HG03439 (cell line): ENCODE data around the gene AUH.
"Not testable (repeated sequence)": the region's sequence is repeated elsewhere in the genome, so short reads cannot be mapped to it uniquely, and the experiment has no call there.

Experiments used
- ATAC-seq: cut with Tn5 transposase; IDR thresholded peaks from one replicate; pipeline ENCODE4 v1.9.1; 2021; ENCODE audit warnings: mild to moderate bottlenecking, moderate library complexity; ENCODE audit not compliant: unreplicated experiment

The AUH gene

DNA sequence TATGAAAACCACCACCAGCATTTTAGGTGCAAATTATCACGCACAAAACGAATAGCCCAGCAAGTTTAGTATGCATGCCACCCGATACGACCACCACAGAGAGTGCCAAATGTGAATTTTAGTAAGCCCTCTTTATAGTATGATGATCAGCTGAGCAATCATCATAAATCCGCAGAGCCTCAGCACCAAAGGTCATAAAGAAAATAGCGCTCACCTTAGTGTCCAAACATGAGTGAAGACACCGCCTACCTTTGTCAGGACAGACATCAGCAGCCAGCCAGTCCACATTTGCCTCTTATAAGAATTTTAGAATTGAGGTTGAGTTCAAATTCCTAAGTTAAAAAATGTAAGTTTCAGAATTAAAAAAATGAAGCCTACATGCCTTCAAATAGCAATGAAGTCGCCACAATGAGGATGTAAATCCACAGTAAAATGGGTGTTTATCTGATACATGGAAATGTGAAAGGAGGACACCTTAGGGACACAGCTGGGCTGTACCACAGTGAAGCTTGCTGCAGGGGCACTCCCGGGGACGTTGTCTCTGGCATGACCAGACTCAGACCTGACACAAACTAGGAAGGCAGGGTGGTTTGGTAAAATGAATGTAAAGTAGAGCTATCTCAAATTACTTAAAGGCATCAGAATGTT lies 149.0 kb downstream of the AUH start:
- no peak for ATAC-seq

DNA sequence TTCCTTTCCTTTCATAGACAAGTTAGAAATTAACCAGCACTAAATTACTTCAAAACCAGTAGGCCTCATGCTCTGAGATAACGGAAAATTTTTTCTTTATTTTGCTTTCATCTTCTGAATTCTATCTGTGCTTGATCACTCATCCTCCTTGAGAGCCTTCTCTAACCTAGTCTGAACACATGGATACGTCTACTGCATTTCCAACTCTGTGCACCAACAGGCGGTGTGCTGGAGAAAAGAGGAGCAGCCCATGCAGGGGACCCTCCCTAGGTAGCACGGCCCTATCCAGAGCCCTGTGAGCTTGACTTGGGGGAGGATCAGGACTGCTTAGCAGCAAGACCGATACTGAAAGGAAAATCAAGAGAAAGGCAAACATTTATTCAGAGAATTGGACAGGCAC lies 149.8 kb downstream of the AUH start:
- ATAC-seq: no peak

DNA sequence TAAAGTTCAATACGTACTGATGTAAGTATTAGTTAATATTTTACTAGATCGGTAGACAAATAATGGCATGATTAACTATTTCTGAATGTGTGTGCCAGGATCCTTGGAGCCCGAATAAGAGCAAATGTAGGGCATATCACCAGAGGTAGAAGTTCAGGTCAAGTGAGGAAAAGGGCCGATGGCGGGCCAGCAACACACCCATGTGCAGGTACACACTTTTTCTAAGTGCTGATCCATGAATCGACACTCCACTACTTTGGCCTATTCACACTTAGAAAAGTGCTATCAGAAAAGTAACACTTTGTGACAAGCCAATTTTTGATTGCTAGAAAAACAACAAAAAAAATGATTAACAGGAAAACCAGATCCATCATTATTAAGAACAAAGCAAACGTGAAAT lies 150.3 kb downstream of the AUH start:
- no peak for ATAC-seq

DNA sequence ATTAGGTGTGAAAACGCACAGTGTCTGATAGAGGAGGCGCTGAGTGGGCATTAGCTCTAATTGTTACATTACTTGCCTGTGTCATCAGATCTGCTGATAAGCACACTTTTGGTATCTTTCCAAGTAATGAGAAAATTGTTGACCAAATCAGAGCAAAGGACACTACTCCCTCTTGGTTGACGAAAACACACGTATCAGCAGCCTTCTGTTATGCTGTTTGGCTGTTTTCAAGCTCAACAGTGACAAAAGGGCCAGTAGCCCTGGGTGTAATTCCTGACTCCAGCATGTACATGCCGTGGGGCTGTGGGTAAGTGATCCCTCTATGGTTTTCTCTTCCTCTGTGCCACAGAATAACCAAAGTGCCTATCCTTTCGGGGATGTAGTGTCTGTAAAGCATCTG lies 151.4 kb downstream of the AUH start:
- ATAC-seq: no peak

DNA sequence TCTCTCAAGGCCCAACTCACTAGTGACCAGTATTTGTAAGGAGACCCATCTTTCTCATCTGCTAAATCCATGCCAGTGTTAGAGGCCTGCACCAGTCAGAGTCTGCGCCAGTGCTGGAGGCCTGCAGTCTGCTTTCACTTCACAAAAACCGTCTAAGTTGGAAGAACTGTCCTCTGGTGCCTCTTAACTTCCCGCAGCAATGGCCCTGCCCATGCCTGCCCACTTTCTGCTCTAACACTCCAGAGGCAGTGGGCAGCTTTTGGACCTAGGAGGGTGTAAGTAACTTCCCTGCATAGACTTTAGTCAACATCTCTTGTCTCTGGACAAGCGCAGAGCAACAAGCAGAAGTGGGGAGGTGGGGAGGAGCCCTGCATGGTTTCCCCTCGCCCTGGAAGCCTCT lies 152.9 kb downstream of the AUH start:
- ATAC-seq: no peak

DNA sequence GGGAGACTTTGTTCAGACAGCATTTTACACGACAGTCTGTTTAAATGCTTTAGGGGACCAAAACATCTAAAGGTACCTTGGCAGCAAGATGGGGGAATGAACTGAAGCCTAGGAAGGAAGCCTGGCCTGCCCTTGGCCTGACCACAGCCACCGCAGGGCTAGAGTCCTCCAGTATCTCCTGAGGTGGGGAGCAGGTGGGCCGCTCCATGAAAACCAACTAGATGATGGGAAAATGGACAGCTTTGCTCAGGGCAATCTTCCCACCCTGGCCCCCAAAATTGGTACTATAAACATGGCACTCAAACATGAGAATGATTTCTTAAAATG lies 153.3 kb downstream of the AUH start:
- ATAC-seq: no peak

DNA sequence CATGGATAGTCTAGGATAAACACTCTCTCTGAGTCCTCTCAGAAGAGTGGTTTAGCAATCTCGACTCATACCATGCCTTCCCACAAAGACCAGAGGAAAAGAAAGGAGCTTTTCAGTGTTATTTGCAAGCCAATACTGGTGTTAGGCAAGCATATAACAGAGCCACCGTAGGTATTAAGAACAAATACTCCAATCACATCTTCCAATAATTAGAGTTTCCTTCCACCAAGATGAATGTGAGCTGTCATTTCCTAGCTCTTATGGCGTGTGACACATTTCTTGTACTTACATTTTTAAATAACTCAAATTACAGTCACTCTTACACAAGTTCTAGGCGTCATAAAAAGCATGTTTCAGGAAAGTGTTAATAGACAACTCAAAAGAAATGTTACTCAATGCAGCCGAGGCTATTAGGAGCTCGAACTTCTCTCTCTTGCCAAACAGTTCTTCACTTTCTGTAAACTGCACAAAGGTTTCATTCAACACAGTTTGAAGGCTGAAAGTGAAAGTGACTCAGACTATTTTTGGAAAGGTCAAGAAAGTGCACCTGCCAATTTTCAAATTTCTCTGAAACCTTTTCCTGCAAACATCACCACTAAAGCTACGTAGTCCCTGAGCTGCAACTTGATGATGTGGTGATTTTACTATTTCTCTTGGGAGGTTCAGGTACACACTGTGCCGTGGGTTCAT lies 153.8 kb downstream of the AUH start:
- ATAC-seq: peak; percentile 76

DNA sequence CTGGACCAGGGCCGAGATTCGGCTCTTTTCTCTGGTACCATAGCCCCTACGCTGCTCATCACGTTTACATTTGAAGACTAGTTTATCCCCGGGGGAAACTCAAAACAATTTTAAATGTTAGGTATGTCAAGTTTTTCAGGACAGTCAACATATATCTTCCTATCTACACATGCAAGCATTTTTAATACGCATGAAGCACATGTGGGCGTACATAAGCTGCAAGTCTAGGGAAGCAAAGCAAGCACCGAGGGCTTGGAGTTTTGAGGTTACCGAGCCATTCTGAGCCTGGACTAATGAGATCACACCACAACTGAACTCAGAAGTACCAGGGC lies 154.4 kb downstream of the AUH start:
- ATAC-seq: no peak

DNA sequence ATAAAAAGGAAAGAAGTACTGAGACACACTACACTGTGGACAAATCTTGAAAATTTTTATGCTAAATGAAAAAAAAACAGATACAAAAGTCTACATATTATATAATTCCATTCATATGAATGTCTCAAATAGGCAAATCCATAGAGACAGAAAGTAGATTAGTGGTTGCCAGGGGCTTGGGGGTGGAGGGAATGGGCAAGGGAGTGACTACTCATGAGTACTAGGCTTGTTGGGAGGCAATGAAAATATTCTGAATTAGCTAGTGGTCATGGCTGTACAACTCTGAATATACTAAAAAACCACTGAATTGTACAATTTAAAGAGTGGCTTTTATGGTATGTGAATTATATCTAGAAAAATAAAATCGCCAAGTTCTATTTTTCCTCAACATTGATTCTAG lies 154.9 kb downstream of the AUH start:
- ATAC-seq: no peak

DNA sequence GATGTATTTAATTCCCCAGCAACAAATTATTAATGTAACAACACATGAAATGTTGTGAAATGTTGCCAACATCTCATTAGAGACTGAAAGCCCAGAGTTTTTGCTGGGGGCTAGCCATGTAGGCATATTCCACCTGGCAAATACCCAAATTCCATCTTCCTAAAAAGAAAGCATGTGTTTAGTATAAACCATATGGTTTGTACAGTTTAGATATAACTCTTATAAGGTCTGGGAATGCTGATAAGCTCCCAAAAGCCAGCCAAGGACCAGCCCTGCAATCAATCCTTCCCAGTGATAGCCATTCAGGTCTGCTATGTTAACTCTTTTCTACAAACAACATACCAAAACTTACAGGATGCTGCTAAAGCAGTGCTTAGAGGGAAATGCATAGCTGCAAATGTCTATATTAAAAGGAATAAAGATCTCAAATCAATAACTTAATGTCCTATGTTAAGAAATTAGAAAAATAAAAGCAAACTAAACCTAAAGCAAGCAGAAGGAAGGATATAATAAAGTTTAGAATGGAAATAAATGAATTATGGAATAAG lies 158.9 kb downstream of the AUH start:
- ATAC-seq: no peak

DNA sequence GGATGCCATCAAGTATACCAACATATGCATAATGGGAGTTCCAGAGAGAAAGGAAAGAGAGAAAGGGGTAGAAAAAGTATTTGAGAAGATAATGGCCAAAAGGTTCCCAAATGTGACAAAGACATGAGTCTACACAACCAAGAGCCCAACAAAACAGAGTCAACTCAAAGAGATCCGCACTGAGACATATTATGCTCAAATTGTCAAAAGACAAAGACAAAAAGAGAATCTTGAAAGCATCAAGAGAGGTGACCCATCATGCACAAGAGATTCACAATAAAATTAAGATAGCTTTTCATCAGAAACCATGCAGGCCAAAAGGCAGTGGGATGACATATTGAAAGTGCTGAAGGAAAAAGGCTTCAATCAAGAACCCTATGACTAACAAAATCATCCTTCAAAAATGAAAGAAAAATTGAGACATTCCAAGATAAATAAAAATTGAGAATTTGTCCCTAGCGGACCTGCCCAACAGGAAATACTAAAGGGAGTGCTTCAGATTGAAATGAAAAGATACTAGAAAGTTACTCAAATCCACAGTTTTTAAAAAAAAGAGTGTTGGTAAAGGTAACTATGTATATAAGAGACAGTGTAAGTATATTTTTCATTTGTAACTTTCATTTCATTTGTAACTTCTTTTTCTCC lies 160.9 kb downstream of the AUH start:
- no peak for ATAC-seq

DNA sequence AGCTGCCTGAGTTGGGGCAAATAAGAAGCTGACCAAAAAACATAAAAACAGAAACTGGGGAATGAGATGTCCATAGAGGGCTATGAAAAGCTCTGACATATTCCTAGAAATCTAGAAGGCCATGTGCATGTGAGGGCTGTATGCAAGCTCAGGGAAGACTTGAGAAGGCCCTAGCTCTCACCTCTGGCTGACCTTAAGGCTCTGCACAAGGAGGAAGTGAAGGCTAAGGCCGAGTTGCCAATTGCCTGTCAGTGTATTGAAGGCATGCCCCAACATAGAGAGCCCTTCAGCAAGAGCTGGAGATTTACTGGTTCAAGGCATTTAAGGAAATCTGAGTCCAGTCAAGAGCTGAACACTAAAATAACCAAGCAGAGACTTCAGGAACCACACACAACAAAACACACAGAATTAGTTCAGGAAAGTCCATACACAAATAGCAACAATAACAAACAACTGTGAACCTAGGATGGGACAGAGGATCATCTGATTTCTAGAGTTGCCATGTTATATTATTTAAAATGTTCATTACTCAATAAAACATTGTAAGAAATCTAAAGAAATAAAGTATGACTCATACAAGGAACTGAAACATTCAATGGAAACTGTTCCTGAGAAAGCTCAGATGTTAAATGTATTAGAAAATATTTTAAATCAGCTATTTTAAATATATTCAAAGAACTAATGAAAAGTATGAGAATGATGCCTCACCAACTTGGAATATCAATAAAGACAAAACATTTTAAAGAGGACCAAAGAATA lies 161.8 kb downstream of the AUH start:
- ATAC-seq: no peak

DNA sequence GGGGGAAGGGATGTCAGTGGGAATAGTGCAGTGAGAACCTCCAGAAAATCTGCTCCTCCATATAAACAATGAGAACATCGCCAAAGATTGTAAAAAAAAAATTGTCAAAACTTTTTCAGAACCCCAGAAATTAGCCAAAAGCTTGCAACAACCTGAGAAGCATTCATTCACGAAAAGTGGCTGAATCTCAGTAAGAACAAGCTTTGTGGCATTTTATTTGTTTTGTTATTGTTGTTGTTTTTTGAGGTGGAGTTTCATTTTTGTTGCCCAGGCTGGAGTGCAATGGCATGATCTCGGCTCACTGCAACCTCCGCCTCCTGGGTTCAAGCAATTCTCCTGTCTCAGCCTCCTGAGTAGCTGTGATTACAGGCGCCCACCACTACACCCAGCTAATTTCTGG lies 162.8 kb downstream of the AUH start:
- ATAC-seq: not testable (repeated sequence)

DNA sequence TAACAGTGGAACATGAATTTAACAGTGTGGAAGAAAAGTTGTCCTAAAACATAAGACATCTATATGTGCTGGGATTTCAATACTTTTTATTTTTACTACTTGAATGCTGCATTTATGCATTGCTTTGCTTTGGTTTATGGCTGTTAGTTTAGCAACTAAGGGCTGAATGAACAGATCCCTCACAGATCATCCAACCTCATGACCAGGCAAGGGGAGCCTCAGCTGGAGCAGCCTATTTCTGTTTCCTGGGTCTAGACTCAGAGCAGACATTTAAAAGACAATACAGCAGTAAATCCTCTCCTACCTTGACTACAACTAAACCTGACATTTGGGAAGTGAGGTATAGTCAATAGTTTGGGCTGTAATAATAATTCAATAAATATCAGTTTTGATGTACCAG lies 163.3 kb downstream of the AUH start:
- ATAC-seq: no peak

DNA sequence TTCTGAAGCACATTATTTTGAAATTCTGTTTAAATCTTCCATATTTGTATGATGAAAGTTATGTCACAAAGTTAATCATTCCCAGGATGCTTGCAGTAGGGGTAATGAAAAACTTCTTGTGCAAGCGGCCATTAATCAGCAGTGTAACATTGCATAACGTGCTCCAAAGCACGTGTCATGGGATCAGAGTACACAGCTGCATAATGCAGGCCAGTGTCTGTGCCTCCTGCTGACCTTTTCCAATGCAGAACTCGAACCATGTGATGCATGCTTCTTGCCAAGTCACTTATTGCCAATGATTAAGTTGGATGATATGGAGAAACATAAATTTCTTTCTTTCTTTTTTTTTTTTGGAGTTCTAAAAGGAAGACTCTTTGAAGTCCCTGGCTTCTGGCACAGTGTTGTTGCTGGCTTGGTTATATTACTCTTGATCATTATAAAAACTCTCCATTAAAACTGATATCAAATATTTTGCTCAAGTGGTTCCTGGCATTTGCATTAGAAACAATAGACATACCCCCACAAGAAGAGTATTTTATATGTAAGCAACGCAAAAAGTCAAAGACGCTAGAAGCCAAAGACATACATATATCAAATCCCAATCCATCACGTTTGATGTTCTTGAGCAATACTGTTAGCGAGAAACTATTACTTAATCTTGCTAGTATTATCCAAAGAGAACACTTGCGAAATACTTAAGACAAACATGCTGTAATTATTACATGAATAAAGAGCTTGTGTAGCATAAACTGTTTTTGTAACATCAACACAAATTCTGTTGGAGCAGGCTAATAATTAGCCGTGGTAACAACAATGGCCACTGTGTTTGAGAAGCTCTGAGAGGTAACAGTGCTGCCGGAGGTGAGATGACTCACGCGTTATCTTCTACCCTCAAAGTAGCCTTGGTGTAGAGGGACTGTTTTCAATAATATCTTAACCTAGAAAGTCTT lies 164.2 kb downstream of the AUH start:
- no peak for ATAC-seq

DNA sequence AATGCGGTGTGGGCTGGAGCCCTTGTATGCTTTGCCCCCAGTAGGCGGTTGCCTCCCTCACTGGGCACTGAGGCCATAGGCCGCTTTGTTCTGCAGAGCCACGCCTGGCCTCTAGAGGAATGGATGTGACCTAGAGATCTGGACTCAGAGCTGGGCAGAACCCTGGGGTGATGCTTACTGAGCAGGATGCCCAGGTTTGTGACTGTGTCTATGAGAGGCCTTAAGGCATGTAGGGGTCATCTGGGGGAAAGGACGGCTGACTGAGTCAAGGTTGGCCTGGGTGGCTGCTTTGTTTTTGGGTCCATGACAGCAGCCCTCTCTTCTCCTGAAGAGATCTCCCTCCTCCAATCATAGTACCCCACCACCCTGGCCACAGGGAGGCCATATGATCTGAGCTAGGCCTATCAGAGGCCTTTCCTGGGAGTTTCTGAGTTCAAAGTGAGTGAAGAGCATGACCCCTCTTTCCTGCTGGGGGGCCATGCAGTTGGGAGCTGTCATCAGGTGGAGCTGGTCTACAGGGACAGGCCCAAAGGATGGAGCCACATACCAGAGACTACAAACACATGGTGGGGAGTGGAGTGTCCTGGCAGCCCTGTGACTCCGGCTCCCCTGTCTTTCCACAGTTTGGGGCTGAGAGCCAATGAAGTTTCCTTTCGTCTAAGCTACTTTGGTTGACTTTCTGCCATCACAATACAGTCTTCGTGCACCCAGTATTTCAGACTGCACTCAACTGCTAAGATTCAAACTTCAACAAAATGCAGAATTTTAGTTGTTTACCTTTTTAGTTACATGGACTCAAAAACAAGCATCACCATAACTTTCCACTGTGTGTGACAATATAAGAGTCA lies 165.4 kb downstream of the AUH start:
- no peak for ATAC-seq

DNA sequence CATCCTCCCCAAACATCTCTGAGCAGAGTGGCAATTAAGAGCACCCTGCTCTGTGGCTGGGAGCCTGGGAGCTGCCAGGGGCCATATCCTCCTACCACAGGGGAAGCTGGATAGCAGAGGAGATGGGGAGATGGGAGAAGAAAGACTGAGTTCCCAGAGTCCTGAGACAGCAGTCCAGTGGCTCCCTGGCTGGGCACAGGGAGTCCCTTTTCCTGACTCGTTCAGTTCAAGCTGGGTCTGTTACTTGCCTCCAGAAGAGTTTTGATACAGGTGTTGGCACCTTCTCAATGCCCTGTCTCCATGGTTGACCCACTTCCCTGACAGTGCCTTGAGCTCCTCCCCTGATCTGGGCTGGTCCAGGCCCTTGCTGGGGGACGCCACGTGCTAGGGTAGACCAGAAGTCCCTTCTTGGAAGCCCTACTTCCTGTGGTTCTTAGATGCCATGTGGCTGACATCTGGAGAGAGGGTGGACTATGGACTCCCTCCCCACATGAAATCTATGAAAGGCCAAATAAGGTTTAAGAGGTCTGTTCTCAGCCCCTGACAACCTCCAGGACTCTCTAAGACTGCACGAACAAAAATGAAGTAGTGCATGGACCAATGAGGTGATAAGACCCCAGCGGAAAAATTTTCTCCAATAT lies 166.2 kb downstream of the AUH start:
- ATAC-seq: no peak

DNA sequence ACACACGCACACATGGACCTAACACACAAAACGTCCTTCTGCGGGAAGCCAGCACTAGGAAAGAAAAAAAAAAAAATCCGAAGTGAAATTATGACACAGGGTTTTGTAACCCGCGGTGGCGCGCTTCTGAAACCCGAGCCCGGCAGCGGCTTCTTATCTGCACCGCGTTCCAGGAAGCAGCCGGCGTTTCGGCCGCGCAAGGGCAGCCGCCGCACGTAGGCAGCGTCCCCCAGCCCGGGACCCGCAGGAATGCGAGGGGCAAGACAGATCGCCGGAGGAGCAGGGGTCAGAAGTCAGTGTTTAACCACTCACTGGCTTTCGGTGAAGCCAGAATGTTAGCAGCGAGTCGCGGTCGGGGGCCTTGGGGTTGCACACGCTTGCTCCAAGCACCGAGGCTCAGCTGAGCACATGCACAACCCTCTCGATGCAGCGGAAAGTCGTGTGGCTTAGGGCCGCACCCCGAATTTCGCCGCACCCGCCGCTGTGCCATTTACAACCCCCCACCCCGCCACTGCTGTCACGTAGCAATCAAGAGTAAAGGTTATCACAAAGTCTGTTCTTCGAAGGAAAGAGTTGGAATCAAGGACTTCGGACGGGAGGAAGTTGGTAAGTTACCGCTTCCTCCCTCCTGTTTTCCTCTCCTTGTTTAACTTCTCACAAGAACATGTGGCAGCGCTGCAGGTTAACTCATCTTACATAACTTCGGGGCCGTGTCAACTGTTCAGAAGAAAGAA lies 167.9 kb downstream of the AUH start:
- peak; percentile 62 for ATAC-seq
